Muscle of arm (tissue), 12 donors: Measurements from ENCODE around the gene FARP1. TPM values are rescaled to one million over a fixed set of nuclear protein-coding genes. Genes with fewer than 3 reads are reported as not detected.
A peak's percentile ranks its signal among the peaks of the same experiment; 100 is the strongest.
"Not testable (repeated sequence)": the region's sequence is repeated elsewhere in the genome, so short reads cannot be mapped to it uniquely, and the experiment has no call there.

Experiments used
- DNase-seq: peaks from one replicate; pipeline ENCODE4 v3.0.0-alpha.2; 2013
- polyA plus RNA-seq, 12 donors: library from polyadenylated mRNA; unstranded; fragments of 120-200 nt; gene quantifications; one replicate each; pipeline ENCODE4 v1.2.1, GENCODE V29; 2013; ENCODE audit not compliant: insufficient read length in 12 of 12

The FARP1 gene
- polyA plus RNA-seq, 12 donors = 67.3 to 111 (median 73.0) TPM; not detected in 1

DNA sequence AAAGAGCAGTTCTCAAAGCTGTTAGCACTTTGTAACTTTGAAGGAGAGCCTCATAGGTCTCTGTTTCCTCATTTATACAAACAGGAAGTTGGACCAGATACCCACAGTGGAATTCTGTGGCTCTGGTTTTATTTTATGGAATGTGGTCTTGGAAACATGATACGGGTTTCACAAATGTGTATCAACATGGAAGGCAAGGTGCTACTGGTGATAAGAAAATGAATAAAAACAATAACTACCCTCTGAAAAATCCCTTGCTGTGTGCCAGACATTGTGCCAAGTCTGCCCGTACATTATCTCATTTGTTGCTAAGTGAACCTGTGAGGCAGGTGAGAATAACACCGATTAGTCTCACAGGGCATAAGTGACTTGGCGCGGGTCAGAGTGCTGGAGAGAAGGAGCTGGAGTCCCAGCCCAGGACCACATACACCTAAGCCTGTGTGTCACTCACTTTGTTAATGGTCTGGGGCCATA is 79.2 kb downstream of the FARP1 start:
- no peak for DNase-seq

DNA sequence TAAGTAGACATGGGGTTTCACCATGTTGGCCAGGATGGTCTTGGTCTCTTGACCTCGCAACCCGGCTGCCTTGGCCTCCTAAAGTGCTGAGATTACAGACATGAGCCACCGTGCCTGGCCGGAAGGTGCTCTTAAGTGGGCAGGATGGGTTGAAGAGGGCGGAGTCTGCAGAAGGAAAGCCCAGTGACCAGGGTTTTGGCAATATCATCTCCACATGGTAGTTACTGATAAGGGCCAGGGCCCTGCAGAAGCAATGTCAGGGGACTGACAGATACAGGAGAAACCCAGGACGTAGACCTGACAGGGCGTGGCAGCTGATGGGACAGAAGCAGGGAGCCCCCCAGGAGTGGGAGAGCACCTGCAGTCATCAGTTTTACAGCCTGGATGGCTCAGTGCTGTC is 79.9 kb downstream of the FARP1 start:
- no peak for DNase-seq

DNA sequence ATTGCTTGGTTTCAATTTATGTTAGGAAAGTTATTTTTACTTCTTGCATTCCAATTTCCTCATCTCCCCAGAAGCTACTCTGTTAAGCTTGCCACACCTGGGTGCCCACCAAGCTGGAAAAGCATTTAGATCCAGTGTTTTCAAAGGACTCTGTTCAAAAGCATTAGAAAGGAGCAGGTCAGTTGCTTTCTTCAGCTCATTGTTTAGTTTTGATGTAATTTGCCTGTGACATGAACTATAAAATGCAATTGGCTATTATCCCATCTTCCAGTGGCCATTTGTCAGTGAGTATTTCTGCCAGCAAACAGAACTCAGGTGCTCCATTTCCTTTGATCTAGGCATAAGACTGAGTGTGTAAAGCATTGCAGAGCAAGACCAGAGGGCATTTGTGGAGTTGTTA is 80.8 kb downstream of the FARP1 start:
- no peak for DNase-seq

DNA sequence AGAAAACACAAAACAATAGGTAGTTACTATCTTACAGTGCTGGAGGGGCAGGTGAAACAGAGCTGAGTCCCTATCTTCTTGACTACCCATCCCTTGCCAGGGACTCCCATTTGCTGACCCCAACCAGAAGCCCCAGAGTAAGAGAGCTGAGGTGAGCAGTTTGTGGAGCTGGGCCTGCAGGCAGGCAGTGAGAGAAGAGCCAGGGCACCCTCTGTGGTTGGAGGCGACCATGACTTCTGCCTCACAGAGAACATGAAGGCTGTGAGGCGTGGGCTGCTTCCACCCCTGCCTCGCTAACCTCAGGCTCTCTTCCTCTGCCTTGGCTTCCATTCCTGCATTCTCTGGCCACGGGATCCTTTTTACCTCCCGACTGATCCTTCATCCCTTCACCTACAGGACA is 81.7 kb downstream of the FARP1 start:
- no peak for DNase-seq

DNA sequence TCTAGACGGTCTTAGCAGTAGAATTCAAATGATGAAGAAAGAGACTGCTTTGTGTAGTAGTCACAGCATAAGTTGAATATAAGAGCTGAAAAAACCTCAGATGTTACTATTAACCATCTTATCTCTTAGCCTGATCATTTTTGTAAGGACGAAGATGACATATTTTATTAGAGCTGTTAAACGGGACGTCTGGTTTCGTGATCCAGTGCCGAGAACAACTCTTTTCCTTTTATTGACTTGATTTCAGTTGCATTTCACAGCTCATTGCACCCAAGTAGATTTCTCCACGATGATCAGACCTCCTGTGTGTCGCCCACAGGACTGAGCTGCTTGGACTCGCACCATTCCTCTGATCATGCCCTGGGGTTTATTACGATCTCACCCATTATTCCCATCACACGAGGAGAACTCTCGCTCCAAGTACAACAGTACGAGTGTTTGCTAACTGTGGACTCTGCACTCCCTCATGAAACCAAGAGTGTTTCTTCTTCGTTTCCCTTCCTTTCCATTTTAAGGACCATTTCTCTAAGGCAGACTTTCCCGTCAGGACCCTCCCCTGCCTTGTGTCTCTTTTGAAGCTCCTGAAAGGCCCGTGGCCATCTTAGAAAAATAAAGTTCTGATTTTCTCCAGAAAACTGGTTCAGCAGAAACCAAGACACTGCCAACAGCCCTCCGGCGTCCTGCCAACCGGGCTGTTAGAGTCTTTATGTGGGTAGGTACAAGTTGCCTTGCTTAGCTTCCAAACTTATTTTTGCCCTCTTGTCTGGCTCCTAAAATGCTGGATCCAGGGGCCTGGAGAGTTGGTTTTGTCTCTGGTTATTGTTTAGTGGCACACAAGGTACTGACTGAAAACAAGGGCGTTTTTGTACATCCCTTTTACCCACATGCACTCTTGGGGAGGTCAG is 82.4 kb downstream of the FARP1 start:
- no peak for DNase-seq

DNA sequence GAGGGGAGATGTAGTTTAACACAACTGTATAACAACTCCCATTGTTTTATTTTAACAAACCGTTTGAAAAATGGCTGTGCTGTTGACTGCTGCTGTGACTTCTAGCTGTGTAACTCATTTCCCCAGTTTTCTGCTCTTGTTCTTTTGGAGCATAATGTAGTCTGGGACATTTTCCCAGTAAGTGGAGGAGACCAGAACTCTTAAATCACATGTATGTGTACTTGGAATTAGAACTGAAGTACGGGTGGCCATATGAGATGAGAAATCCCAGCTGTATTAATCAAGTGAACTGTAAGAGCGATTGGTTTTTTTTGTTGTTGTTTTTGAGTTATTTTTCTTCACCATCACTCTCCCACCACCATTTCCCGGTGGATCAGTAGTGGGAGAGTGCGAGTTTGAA is 83.6 kb downstream of the FARP1 start:
- peak; percentile 59 for DNase-seq

DNA sequence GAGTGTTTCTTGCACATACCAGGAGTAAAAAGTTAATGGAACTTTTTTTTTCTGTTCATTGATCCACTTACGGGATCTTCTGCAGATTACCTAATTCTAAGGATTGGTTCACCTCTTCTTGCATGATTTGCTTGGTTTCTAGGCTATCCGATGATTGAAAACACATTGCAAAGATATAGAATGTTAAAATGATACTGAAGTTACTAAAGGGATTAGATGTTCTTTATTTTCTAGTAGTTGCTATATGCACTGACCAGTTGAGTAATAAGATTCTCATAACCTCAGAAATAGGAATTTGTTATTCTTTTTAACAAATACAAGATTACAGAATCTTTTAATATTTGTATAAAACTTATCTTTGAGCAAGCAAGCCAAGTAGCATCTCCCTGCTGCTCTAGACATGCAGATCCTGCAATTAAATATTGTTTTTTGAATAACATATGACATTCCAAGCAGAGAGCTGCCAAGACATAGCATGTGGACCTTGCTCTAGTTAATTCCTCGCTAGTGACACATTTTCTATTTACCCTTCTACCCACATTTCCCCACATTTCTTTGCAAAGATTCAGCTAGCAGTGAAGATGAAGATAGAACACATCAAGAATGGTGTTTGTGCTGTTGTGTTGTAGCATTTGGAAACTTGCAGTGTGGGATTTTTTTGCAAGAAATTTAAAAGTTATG is 85.9 kb downstream of the FARP1 start:
- DNase-seq = no peak

DNA sequence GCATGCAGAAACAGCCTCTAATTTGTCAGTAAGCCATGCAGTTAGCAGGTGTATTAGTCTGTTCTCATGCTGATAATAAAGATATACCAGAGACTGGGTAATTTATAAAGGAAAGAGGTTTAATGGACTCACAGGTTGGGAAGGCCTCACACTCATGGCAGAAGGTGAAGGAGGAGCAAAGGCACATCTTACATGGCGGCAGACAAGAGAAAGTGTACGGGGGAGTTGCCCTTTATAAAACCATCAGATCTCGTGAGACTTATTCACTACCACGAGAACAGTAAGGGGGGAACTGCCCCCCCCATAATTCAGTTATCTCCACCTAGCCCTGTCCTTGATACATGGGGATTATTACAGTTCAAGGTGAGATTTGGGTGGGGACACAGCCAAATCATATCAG is 87.9 kb downstream of the FARP1 start:
- DNase-seq = not testable (repeated sequence)

DNA sequence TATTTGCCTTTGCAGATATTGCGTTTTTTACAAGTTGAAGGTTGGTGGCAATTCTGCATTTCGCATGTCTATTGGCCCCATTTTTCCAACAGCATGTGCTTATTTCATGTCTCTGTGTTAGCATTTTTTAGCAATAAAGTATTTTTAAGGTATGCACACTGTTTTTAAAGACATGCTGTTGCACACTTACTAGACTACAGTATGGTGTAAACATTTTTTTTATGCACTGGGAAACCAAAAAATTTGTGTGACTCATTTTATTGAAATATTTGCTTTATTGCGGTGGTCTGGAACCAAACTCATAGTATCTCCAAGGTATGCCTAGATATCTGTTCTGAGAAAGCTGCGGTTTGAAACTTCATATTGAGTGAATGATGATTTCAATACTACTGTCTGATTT is 89.6 kb downstream of the FARP1 start:
- no peak for DNase-seq

DNA sequence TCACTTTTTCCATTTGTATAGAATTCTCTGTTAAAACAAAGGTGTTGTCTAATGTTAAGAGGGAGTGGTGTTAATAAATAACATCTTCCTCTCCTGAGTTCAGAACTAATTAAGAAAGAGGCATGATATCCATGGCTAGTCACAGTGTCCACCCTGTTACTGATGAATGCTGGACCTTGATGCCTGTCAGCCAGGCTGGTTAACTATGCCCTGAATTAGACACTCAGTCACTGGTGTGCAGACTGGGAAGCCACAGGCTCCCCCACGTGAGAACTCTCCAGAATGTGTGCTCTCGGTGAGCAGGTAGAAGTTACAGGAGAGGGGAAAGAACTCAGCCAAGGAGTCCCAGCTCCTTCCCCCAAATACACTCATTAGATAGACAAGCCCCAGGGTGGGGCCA is 90.2 kb downstream of the FARP1 start:
- no peak for DNase-seq

DNA sequence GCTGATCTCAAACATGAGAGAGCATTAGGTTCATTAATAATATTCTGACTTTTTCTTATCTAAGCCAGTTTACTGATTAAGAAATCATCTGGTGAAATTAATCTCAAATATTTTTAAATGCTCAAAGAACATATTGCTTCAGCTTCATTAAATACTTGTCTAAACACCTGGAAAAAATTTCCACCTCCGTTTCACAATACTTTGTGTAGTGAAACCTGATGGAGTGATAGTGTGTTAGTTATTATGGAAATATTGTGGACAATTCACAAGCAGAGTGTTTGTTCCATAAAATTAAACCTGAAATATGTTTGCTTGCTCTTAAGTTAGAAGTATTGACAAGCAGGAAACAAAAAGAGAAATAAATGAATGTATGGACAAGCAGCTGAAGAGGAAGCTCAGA is 91.5 kb downstream of the FARP1 start:
- DNase-seq = no peak

DNA sequence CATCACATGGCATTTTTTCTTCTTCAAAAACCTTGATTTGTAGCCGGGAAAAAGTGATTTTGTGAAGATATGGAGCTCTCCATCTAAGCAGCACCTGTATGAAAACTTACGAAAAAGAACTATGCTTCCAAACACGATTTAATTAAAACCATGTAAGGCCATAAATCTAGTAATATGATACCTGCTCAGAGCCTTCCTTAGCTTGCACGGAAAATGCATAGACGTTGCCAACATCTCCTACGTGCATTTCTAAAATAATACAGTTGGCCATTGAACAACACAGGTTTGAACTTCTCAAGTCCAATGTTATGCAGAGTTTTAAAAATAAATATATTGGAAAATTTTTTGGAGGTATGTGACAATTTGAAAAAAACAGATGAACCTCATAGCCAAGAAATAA is 93.3 kb downstream of the FARP1 start:
- DNase-seq = no peak

DNA sequence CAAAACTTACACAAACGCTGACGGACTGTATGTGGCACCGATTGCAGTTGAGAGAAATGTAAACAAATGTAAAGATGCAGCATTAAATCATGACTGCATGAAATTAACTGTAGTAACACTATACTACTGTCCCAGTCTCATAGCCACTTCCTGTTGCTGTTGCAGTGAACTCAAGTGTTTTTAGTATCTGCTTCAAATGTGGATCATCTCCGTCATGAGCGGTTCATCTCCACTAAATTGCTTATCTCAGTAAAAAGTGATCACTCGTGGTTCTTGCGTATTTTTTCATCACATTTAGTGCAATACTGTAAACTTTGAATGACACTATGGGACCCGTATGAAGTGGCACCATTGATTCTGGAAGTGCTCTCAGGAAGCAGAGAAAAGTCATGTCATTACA is 94.4 kb downstream of the FARP1 start:
- DNase-seq = no peak

DNA sequence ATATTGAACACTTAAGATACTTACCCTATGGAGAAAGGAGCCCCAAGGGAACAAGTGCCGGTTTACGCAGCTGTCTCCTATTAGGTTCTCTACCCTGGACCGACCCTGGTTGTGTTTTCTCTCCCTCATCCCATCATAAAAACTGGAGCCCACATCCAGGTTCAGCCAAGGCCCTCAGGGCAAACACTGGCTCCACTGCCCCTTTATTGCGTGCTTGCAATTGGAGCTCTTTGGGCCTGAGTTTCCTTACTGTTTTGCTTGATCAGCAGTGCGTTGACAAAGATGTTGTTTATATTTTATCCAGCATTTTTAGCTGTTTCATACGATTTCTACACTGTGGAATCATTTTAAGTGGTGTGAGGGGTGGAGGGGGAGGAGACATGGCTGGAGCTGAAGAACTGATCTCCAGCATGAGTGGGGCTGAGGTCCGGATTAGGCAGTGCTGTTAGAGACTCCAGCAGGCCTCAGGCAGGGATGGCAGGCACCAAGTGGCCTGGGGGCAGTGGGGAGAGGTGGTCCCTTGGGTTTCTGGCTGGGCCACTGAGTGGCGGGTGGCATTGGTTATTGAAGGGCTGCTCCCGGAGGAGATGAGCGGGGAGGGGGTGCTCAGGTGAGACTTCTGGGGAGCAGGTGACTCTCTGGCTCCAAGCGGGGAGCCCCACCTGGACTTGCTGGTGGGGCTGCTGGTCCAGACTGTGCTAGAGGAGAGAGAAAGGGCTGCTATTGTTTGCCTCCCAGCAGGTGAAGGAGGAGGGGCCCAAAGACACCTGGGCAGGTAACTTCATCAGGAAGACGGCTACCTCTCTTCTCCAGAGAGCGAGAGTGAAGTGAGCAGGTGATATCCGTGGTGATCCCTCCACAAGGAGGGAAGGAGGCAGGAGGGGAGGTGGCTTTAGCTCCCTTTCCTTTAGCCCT is 96.5 kb downstream of the FARP1 start:
- no peak for DNase-seq

DNA sequence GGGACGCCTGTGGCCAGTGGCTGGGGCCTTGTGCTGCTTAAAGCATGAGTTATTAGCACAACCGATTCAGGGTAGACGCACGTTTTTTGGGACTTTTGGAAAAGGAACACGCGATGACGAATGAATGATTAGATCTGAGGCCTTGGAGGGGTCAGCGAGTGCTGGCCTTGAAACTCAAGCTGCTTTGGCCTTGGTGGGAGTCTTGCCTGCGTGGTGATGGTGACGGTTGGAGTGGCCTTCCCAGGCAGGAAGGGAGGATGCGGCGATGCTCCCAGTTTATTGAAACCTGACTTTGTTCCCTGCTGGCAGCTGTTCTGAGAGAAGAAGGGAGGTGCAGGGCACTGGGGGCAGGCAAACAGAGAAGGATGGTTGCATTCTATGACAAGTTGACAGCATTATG is 97.2 kb downstream of the FARP1 start:
- no peak for DNase-seq

DNA sequence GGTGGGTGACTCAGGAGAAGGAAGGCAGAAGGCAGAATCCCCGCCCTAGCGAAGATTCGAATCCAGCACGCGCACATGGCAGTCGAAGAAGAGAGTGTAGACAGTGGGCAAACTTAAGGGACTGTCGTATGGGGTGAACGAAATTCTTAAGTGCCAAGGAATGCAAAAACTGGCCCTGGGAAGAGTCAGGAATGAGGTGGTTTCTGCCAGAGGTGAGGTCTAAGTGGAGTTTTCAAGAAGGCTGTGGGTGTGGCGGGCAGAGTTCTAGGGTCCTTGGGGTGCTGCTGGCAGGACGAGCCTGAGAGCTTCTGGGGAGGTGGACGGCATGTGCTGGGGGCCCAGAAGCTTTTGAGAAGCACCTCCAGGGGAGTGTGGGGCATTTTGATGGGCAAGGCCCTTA is 98.1 kb downstream of the FARP1 start:
- DNase-seq = no peak

DNA sequence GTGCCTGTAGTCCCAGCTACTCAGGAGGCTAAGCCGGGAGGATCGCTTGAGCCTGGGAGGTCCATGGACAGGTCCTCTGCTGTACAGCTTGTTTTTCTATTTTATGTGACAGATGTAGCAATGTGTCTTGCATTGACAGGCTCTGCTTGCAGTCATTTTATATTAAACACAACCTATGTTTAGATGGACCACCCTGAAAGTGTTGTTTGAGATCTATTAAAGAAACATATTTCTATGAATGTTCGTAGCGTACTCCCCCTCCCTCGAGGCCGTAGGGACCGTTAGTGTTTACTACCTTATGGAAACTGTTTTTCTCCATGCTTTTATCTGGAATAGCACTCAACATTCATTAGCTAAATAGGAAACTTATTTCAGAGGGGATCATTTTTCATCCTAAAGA is 99.1 kb downstream of the FARP1 start:
- no peak for DNase-seq

DNA sequence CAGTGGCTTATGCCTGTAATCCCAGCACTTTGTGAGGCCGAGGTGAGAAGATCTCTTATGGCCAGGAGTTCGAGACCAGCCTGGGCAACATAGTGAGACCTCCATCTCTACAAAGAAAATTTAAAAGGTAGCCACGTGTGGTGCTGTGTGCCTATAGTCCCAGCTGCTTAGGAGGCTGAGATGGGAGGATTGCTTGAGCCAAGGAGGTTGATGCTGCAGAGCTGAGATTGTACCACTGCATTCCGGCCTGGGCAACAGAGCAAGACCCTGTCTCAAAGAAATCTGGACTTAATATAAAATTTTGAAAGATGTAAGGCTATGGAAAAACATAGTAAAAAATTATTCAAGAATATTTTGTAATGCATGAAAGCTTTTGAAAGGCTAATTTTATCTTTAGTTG is 99.5 kb downstream of the FARP1 start:
- no peak for DNase-seq

DNA sequence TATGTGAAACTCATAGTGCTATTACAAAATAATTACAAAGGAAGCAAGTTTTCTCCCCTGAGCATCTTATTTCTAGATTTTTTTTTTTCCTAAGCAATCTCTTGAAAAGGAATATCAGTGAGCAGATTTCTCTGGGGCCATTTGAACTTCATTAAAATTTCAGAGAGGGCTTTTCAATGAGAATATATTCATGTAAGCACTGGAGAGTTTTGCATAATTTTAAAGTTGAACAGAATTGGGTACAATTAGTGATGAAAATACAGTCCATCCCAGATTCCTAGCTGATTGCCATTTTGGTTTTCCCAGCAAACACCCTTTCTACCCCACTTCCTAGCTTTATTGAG is 101.0 kb downstream of the FARP1 start:
- DNase-seq = no peak

DNA sequence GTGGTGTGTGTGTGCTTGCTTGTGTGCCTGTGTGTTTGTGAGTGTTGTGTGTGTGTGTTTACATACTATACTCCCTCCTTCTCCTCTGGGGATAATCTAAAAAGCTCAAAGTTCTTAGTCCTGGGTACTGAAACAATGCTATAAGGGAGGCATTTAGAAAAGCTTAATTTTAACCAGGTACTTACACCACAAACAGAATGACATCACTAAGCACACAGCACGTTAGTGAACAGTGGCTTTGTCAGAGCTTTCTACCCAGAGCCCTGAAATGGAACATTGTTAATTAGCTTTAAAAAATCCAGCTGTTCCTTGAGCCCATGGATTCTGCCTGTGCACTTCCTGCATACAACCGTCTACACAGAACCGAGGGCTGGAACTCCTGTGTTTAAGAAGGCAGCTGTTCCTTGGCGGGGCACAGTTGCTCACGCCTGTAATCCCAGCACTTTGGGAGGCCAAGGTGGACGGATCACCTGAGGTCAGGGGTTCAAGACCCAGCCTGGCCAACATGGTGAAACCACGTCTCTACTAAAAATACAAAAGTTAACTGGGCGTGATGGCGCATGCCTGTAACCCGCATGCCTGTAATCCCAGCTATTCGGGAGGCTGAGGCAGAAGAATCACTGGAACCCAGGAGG is 103.8 kb downstream of the FARP1 start:
- no peak for DNase-seq

DNA sequence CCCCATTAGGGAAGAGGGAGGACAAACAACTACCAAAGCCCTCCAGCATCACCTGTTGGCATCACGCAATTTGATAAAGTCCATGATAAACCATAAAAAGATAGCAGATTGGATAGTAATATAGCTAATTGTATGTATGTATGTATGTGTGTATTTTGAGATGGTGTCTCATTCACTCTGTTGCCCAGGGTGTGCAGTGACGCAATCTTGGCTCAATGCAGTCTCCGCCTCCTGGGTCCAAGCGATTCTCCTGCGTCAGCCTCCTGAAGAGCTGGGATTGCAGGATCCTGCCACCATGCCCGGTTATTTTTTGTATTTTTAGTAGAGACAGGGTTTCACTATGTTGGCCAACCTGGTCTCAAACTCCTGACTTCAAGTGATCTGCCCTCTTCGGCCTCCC is 108.8 kb downstream of the FARP1 start:
- DNase-seq = no peak

DNA sequence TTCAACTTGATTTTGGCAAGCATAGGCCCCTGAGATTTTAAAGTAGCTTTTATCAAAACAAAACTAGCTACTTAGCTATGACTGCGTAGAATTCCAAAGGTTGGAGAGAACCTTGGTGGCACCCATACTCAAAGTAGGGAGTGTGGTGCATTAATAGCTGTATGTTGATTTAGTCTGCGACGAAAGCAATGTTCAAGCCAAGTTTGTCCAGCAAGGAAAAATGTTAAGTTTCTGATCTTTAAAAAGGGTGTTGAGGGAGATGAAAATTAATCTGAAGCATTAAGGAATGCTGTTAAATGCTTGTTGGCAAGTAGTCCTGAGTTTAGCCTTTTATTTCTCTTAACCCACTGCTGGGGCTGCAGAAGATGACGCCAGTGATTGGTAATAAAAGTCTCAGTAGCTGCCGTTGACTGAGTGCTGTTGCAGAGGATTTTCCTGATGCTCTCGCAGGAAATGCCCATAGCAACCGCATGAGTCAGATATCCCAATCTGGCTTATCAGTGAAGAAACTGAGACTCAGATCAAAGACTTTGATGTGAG is 110.1 kb downstream of the FARP1 start:
- DNase-seq = no peak
